ENCODE data around the gene SLC6A6. TPM values are rescaled to one million over a fixed set of nuclear protein-coding genes. Genes with fewer than 3 reads are reported as not detected.

The SLC6A6 gene
- total and polyA plus RNA-seq, 7 donors: 10.3 to 104 (median 36.2) TPM

DNA sequence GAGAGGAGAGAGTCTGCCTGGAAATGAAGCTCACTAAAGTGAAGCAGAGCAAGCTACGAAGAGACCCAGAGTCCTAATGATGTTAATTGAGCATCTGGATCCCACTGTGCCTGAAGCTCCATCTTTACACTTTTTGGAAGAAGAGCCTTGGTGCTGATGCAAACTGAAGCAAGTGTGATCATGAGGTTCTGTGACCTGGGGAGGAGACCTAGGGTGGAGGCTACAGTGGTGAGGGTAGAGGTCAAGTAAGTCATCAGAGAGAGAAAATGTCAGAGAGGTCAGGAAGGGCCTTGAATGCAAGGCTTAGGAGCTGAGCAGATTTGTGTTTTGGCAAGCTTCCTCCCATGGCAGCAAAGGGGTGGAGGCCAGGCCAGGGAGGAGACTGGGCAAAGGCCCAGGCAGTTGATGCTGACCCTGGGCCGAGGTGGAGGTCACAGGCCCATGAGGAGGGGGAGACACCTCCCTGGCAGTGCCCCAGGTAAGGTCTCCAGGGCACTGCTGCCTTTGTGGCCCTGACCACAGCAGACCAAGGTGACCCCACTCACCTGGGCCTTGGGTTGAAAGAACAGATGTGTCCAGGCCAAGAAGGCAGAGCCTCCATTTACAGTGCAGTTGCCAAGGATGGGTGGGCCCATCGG is 136.2 kb downstream of the SLC6A6 start:
- WGBS, 3 donors: 40 to 54% (median 45%) methylated on average over 3 of the region's 3 CpGs
- peak overlapping the region; percentile 73 for H3K4me3 ChIP-seq
- no peaks in the 10 kb centered on the region for H3K36me3 ChIP-seq (ENCODE audit: insufficient read depth in 1 of 2, low read depth in 1 of 2)
- intact Hi-C loops (cut with DNase I): loop anchor here in 1 of 2 donors (2.0 kb wide), 1 partner anchor 14 kb away; no protein-coding TSS in a partner anchor
- TF ChIP-seq, protein P1, sequence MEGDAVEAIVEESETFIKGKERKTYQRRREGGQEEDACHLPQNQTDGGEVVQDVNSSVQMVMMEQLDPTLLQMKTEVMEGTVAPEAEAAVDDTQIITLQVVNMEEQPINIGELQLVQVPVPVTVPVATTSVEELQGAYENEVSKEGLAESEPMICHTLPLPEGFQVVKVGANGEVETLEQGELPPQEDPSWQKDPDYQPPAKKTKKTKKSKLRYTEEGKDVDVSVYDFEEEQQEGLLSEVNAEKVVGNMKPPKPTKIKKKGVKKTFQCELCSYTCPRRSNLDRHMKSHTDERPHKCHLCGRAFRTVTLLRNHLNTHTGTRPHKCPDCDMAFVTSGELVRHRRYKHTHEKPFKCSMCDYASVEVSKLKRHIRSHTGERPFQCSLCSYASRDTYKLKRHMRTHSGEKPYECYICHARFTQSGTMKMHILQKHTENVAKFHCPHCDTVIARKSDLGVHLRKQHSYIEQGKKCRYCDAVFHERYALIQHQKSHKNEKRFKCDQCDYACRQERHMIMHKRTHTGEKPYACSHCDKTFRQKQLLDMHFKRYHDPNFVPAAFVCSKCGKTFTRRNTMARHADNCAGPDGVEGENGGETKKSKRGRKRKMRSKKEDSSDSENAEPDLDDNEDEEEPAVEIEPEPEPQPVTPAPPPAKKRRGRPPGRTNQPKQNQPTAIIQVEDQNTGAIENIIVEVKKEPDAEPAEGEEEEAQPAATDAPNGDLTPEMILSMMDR (IDR thresholded peaks at IDR 0.05): no peak
- peaks cover 74% of the 10 kb centered on the region for H3K4me1 ChIP-seq
- DNase-seq: peak in 1 of 2 donors; percentile 43
- H3K27me3 ChIP-seq (ENCODE audit: insufficient read depth in 3 of 3, low read length in 2 of 3): no peaks in the 10 kb centered on the region
- no peak for ATAC-seq
- no peaks in the 10 kb centered on the region for H3K9me3 ChIP-seq
- H3K27ac ChIP-seq: peak overlapping the region; percentile 83

Other genes starting within 250 kb of the SLC6A6 start
- gene XPC, start 224.0 kb upstream of the SLC6A6 start, total RNA-seq: 10 to 100 TPM; 15.1 to 19.5 (median 16.8) TPM
- gene XPC, start 224.0 kb upstream of the SLC6A6 start, polyA plus RNA-seq: 1 to 10 TPM; 5.3 to 8.4 (median 6.2) TPM
- gene LSM3, start 223.8 kb upstream of the SLC6A6 start, total RNA-seq: 10 to 100 TPM; 11.1 to 14.9 (median 13.2) TPM
- 10 to 100 TPM; 13.9 to 20.2 (median 17.7) TPM for gene LSM3, start 223.8 kb upstream of the SLC6A6 start, polyA plus RNA-seq
- gene GRIP2, start 137.7 kb downstream of the SLC6A6 start, total RNA-seq: 10 to 100 TPM in 3 of 4 donors, 1 to 10 TPM in 1; 8.1 to 37.4 (median 29.0) TPM
- 10 to 100 TPM in 1 of 3 donors, 1 to 10 TPM in 2; 2.2 to 24.9 (median 5.0) TPM for gene GRIP2, start 137.7 kb downstream of the SLC6A6 start, polyA plus RNA-seq
- gene CCDC174, start 249.2 kb downstream of the SLC6A6 start, total RNA-seq: 10 to 100 TPM; 11.6 to 24.1 (median 13.4) TPM
- gene CCDC174, start 249.2 kb downstream of the SLC6A6 start, polyA plus RNA-seq: 10 to 100 TPM; 10.6 to 22.6 (median 18.9) TPM